GM19193 (cell line): Measurements from ENCODE around the gene LORICRIN.

Experiments
- POLR2A ChIP-seq: IDR thresholded peaks from 4 replicates; pipeline ENCODE4 v1.6.1; 2011; ENCODE audit not compliant: insufficient read depth, insufficient read length; ENCODE audit errors: extremely low read depth

The LORICRIN gene

GRCh38 chr1:153246018-153246417, 13.5 kb upstream of the LORICRIN start:
- no peak for TF ChIP-seq POLR2A

GRCh38 chr1:153246825-153247224, 12.7 kb upstream of the LORICRIN start:
- TF ChIP-seq POLR2A: no peak

DNA sequence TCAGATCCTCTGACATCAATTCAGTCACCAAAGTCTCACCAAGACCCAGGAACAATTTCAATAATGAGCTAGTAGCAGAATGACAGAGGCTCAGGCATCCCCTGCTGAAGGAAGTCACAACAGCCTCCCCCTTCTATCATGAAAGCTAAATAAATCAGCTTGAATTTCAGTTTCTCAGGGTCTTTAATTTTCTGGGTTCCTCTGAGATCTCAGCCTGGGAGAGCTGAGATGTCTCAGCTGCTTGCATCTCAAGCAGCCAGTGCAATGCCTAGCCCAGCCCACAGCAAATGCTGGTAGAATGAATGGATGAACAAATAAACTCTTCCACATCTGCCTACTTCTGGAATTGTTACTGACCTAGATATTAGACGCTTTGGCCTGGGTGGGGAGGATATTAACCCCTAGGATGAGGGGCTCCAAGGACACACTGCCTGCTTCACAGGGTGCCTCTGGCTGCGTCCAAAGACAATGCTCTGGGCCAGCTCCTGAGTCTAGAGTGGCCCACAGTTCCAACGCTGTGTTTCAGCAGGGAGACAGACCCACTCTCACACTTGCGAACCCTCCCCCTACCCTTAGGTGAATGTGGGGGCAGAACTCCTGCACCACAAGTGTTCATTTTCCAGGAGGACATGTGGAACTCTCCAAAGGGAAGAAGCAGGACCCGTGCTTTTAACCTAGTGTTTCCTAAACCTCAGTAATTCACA, 11.2 kb upstream of the LORICRIN start:
- TF ChIP-seq POLR2A: no peak

DNA sequence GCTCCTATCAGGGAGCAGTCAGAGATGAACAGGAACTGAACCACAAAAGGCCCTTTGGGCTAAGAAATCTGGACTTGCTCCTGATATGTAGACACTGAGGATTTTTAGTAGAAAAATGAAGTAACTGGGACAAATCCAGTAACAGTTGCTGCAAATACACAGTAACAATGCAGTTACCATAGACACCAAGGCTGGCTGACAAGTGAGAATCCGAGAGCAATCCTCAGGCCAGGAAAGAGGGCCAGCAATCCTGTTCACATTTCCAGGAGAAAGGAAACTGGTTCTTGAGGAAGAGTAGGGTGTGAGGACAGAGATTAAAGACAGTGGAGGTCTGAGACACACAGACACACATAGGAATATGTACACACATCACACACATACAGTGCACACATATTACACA, 9.3 kb upstream of the LORICRIN start:
- no peak for TF ChIP-seq POLR2A

DNA sequence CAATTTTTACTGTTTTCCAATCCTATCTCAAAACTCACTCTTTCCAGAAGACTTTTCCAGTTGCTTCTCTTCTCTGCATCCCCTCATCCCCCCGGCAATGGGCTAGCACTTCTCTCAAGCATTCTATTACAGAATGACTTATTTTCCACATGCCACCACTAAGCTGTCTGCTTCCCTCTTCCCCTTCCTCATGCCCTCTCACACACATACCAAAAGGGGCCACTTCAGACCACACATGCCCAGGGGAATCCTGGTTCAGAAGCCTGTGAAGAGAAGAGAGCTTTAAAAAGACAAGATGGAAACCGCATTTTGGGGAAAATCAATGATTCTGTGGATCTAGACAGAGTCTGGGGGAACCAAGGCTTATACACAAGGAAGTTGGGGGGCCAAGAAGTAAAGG, 8.4 kb upstream of the LORICRIN start:
- no peak for TF ChIP-seq POLR2A

- TF ChIP-seq POLR2A: no peak
These were observed 7.9 kb upstream of the LORICRIN start for GRCh38 chr1:153251562-153251961.

- no peak for TF ChIP-seq POLR2A
These were observed 7.5 kb upstream of the LORICRIN start for GRCh38 chr1:153251988-153252387.

DNA sequence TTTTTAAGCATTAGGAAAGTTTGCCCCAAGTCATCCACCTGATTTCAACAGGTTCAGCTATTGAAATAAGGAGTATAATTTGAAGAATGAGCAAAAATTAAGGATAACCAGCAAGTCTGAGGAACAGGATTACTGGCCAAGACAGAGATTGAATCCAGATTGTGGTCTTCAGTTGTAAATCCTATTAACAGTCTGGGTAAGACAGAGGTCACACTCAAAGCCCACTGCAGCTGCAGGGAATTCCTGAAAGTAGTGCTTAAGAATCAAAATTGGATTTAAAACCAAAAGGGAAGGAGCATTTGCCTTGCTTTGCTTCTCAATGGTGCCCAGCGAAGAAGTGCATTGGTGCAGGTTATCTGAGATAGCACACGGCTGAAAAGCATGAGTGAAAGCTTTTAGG, 6.4 kb upstream of the LORICRIN start:
- no peak for TF ChIP-seq POLR2A

DNA sequence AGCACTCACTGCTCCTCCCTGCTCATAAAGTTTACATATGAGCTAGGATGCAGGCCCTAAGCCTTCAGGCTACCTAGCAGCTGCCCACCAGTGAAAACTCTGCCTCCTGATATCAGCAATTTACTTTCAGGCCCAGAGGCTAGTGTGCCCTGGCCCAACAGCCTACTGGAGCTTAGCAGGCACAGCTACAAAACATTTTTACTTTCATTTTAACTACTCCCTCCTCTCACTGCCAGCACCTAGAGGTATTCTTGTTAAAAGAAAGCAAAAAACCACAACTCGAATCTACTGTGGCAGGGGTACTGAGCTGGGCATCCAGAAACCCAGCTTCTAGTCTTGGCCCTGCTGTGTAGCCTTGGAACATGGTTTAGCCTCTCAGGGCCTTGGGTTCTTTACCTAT, 5.8 kb upstream of the LORICRIN start:
- no peak for TF ChIP-seq POLR2A

DNA sequence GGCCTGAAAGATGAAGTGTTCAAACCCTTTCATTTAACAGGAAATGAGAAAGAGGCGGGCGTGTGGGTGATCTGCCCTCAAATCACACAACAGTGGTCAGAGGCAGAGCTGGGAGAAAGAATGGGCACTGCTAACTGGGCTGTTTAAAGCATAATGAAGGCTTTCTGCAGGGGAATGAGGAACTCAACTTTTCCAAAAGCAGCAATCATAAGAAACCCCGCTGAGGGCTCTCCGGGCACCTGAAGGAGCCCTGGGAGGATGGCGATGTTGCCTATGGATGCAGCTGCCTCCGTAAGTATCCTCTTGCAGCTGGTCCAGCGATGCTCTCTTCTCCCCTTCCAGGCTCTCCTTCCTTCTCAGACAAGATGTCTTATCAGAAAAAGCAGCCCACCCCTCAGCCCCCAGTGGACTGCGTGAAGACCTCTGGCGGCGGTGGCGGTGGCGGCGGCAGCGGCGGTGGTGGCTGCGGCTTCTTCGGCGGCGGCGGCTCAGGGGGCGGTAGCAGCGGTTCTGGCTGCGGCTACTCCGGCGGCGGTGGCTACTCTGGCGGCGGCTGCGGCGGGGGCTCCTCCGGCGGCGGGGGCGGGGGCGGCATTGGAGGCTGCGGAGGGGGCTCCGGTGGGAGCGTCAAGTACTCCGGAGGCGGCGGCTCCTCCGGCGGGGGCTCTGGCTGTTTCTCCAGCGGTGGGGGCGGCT, 1.2 kb downstream of the LORICRIN start:
- TF ChIP-seq POLR2A: no peak

GRCh38 chr1:153261281-153262069, 2.0 kb downstream of the LORICRIN start:
- TF ChIP-seq POLR2A: no peak

GRCh38 chr1:153262070-153262366, 2.5 kb downstream of the LORICRIN start:
- TF ChIP-seq POLR2A: no peak

DNA sequence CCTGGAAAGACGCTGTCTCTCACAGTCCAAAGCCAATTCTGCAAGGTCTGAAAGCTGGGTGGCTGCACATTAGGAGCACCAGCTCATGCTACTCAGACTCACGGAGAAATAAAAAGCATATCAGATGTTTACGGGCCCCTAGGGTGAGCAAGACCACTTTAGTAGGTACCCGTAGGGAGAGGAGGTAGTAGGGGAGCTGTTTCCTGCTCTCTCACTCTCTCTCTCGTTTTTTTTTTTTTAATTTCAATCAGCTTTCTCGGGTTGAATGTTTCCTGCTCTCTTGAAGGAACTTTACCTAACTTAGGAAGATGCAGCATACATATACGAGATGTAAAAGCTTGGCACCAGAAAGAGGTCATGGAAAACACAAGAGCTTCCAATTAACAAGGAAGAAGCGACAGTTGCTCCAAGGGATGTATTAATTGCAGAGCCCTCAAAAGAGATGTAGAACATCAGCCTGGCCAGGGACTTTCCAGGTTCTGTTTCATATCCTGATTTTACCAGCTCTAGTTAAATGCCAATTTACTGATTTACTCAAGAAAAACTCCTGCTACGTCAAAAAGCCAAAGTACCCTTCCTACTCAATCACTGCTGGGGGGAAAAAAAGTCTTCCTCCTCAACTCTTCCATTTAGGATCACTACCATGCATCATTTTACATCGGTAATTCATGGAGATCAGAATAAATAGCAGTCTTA, 3.1 kb downstream of the LORICRIN start:
- no peak for TF ChIP-seq POLR2A

GRCh38 chr1:153265457-153265856, 6.0 kb downstream of the LORICRIN start:
- TF ChIP-seq POLR2A: no peak

- no peak for TF ChIP-seq POLR2A
These were observed 12.2 kb downstream of the LORICRIN start for GRCh38 chr1:153271711-153272110.
